GM03348 (cell line): ENCODE data around the gene CDKN2A.
A peak's percentile ranks its signal among the peaks of the same experiment; 100 is the strongest.

Experiments
- DNase-seq: peaks from one replicate; pipeline ENCODE4 v3.0.0; 2012; ENCODE audit warnings: low spot score

Gene CDKN2A

DNA sequence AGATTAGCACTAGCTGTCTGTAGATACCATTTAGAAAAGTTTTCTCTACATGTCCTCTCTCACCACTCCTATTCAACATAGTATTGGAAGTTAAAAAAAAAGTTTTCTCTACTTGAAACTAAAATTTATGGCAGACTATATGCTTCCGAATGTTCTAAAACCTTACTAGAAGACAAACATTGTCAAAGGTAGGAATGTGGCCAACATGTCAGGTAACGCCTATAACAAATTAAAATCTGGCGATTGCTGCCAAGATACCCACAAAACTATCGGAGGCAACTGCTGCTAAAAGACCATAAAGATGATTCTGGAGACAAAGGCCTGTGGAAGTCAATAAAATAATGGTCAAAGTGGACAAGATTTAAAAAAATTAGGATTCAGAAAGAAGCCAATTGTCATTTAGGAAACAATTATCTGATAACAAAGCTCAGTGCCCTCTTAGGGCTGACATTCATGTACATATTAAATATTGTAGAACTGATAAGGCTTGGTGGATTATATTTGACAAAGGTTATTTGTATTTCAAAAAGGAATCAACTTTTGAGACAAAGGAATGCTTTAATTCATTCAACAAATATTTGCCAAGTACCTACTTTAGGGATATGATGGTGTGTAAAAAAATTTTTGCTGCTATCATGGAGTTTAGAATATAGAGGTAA lies 52.7 kb downstream of the CDKN2A start:
- no peak for DNase-seq

DNA sequence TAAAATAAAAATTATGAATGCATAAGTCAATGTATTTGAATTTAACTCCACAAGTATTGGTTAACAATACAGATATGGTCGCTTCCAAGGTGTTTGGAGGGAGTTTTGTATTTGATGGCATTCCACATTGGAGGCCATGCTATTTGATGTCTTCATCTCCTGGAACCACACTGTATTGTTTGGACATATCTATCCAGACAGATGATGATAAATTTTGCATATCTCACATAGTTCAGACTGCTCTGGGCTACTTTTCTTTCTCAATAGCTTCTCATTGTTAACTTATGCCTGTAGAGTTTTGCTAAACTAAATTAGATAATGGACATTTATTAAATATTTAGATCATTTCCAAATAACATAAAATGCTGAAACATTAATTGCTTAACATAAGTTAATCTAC lies 58.0 kb downstream of the CDKN2A start:
- DNase-seq, result no peak

- DNase-seq, result no peak
Observed at GRCh38 chr9:21935631-21936030, 58.6 kb downstream of the CDKN2A start.

DNA sequence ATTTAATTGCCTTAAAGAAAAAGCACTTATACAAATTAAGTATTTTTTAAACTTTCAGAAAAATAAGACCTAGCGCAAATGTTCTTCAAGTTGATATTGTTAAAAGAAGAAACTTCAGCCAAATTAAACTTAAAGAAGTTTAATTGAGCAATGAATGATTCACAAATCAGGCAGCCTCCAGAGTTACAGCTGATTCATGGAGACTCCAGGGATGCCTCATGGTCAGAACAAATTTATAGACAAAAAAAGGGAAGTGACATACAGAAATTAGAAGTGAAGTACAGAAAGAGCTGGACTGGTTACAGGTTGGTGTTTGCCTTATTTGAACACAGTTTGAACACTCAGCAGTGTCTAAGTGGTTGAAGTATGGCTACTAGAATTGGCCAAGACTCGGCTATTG lies 60.3 kb downstream of the CDKN2A start:
- DNase-seq, result no peak

GRCh38 chr9:21933281-21933680 lies 60.9 kb downstream of the CDKN2A start:
- no peak for DNase-seq

- no peak for DNase-seq
Observed at GRCh38 chr9:21931428-21931827, 62.8 kb downstream of the CDKN2A start.

DNA sequence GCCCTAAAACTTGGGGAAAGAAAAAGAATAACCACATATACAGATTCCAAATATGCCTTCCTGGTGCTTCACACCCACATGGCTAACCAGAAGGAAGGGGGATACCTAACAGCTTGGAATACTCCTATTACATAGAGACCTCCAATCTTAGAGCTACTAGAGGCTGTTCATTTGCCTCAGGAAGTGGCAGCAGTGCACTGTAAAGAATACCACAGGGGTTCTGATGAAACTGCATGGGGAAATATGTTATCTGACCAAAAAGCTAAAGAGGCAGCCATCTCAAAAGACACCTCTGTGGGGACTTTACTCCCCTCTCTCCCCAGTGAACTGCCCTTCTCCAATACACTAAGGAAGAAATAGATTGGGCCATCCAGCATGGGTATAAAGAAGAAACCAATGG lies 66.4 kb downstream of the CDKN2A start:
- DNase-seq, result no peak

GRCh38 chr9:21923694-21924093 lies 70.5 kb downstream of the CDKN2A start:
- no peak for DNase-seq

DNA sequence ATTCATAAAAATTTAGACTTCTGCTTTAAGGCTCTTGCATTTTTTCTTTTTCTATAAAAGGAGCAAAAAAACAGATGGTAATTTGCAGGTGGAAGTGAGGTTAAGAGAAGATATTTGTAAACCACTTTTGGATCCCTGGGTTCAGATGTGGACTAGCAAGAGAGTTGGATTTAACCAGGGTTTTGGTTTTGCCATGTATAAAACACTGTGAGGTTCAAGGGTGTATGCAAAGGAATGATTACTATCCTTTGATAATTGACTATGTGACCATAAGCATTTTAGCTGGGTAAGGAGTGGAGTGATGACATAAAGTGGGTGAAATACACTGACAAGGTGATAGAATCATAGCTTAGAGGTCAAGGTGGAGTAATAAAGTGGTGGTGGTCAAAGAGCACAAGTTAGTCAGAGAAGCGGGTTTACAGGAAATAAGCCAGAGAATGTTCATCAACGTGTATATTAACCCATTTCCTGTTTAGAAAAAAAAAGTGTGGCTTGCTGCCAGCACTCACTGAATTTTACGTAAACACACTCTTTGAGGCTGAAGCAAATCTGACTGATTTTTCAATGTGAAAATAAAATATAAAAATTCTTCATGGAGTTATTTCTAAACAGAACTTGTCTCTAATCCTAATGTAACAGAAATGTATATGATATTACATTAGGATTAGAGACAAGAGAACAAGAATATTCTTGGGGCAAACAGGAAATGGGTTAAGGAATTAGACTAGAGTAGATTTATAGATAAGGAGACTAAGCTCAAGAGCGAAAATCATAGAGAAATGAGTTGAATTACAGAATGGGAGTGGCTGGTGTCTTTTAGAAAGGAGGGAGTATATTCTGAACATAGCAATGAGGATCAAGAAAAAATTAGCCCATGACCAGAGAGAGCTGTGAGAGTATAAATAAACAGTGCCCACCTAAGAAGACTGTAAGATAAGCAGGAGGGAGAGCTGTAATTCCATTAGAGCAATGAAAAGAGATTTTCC lies 74.5 kb downstream of the CDKN2A start:
- peak; percentile 21 for DNase-seq
